ENCODE measurements around the gene PNMA8A. TPM values are rescaled to one million over a fixed set of nuclear protein-coding genes. Genes with fewer than 3 reads are reported as not detected.
"Not testable (repeated sequence)": the region's sequence is repeated elsewhere in the genome, so short reads cannot be mapped to it uniquely, and the experiment has no call there.

Gene PNMA8A
- total RNA-seq, 1 donor from 2014 or later = 10.1 TPM

- TF ChIP-seq CTCF (IDR thresholded peaks at IDR 0.05) = no peak
- no peaks in the 10 kb centered on the region for H3K27me3 Mint-ChIP-seq (ENCODE audit: low read depth)
- H3K36me3 Mint-ChIP-seq (ENCODE audit: low read depth) = no peaks in the 10 kb centered on the region
- no peak overlapping the region for H3K4me3 Mint-ChIP-seq (ENCODE audit: unreplicated experiment)
- peaks cover 22% of the 10 kb centered on the region for H3K4me1 Mint-ChIP-seq (ENCODE audit: low read depth)
- H3K27ac Mint-ChIP-seq (ENCODE audit: unreplicated experiment) = peak overlapping the region; percentile 64
- no peaks in the 10 kb centered on the region for H3K9me3 Mint-ChIP-seq (ENCODE audit: low read depth)
- no peak for DNase-seq (ENCODE audit: low spot score)
These were observed 28.4 kb downstream of the PNMA8A start for GRCh38 chr19:46442808-46443450.

- TF ChIP-seq CTCF (IDR thresholded peaks at IDR 0.05) = no peak
- Mint-ChIP-seq H3K27me3 (ENCODE audit: low read depth) (no peaks in the 10 kb centered on the region), H3K9me3 (ENCODE audit: low read depth) (no peaks in the 10 kb centered on the region), H3K36me3 (ENCODE audit: low read depth) (no peaks in the 10 kb centered on the region), H3K27ac (ENCODE audit: unreplicated experiment) (peak overlapping the region; percentile 11), H3K4me1 (ENCODE audit: low read depth) (peaks cover 16% of the 10 kb centered on the region), H3K4me3 (ENCODE audit: unreplicated experiment) (no peak overlapping the region)
- no peak for DNase-seq (ENCODE audit: low spot score)
These were observed 29.5 kb downstream of the PNMA8A start for GRCh38 chr19:46441866-46442265.

- not testable (repeated sequence) for H3K27ac Mint-ChIP-seq (ENCODE audit: unreplicated experiment); H3K27me3 Mint-ChIP-seq (ENCODE audit: low read depth); H3K4me3 Mint-ChIP-seq (ENCODE audit: unreplicated experiment); DNase-seq (ENCODE audit: low spot score); H3K9me3 Mint-ChIP-seq (ENCODE audit: low read depth); H3K36me3 Mint-ChIP-seq (ENCODE audit: low read depth); H3K4me1 Mint-ChIP-seq (ENCODE audit: low read depth)
These were observed 35.7 kb downstream of the PNMA8A start for GRCh38 chr19:46435689-46436088.

GRCh38 chr19:46435009-46435408, 36.4 kb downstream of the PNMA8A start:
- Mint-ChIP-seq H3K9me3 (ENCODE audit: low read depth) (no peaks in the 10 kb centered on the region), H3K27ac (ENCODE audit: unreplicated experiment) (no peak overlapping the region), H3K27me3 (ENCODE audit: low read depth) (no peaks in the 10 kb centered on the region), H3K36me3 (ENCODE audit: low read depth) (no peaks in the 10 kb centered on the region), H3K4me1 (ENCODE audit: low read depth) (no peaks in the 10 kb centered on the region), H3K4me3 (ENCODE audit: unreplicated experiment) (no peak overlapping the region)
- no peak for DNase-seq (ENCODE audit: low spot score)
- TF ChIP-seq CTCF (IDR thresholded peaks at IDR 0.05) = no peak

- H3K27ac Mint-ChIP-seq (ENCODE audit: unreplicated experiment); H3K36me3 Mint-ChIP-seq (ENCODE audit: low read depth); H3K27me3 Mint-ChIP-seq (ENCODE audit: low read depth); H3K4me1 Mint-ChIP-seq (ENCODE audit: low read depth); H3K4me3 Mint-ChIP-seq (ENCODE audit: unreplicated experiment); H3K9me3 Mint-ChIP-seq (ENCODE audit: low read depth); DNase-seq (ENCODE audit: low spot score): not testable (repeated sequence)
These were observed 37.9 kb downstream of the PNMA8A start for GRCh38 chr19:46433470-46433869.

- no peak for DNase-seq (ENCODE audit: low spot score)
- peaks cover 16% of the 10 kb centered on the region for H3K4me1 Mint-ChIP-seq (ENCODE audit: low read depth)
- peak; percentile 30 for TF ChIP-seq CTCF (IDR thresholded peaks at IDR 0.05)
These were observed 39.5 kb downstream of the PNMA8A start for GRCh38 chr19:46431824-46432223.

More at GRCh38 chr19:46431824-46432223, 39.5 kb downstream of the PNMA8A start:
- Mint-ChIP-seq H3K27me3 (ENCODE audit: low read depth) (no peaks in the 10 kb centered on the region), H3K27ac (ENCODE audit: unreplicated experiment) (no peak overlapping the region), H3K9me3 (ENCODE audit: low read depth) (no peaks in the 10 kb centered on the region), H3K36me3 (ENCODE audit: low read depth) (no peaks in the 10 kb centered on the region), H3K4me3 (ENCODE audit: unreplicated experiment) (no peak overlapping the region)
